ENCODE results near the gene CENPK. TPM values are rescaled to one million over a fixed set of nuclear protein-coding genes. Genes with fewer than 3 reads are reported as not detected.

CENPK gene
- total RNA-seq, 1 donor from 2014 or later, result 7.0 TPM

- H3K27me3 Mint-ChIP-seq (ENCODE audit: low read depth, unreplicated experiment), result no peaks in the 10 kb centered on the region
- TF ChIP-seq EZH2 (IDR thresholded peaks at IDR 0.05; ENCODE audit: insufficient read depth, low read length) (no peak), CTCF (IDR thresholded peaks at IDR 0.05; ENCODE audit: insufficient read depth, low read depth, low read length) (no peak)
- Histone ChIP-seq H3K36me3 (ENCODE audit: insufficient read depth, low read length) (no peaks in the 10 kb centered on the region), H3K4me3 (ENCODE audit: insufficient read depth, low read depth, low read length) (no peak overlapping the region), H3K9me3 (ENCODE audit: insufficient read depth, low read depth, low read length) (no peaks in the 10 kb centered on the region), H3K79me2 (ENCODE audit: insufficient read depth, low read length) (no peaks in the 10 kb centered on the region), H4K20me1 (ENCODE audit: insufficient read depth, low read length) (no peaks in the 10 kb centered on the region), H3K27ac (ENCODE audit: low read depth, low read length) (no peak overlapping the region), H3K27me3 (ENCODE audit: insufficient read depth, low read length) (no peaks in the 10 kb centered on the region), H3K4me2 (ENCODE audit: low read length) (no peak overlapping the region), H2AFZ (ENCODE audit: low read depth, low read length) (no peak overlapping the region), H3K9ac (ENCODE audit: low read length) (no peak overlapping the region), H3K4me1 (ENCODE audit: insufficient read depth, low read length) (no peaks in the 10 kb centered on the region)
- H3K4me3 Mint-ChIP-seq (ENCODE audit: unreplicated experiment), result no peak overlapping the region
- FAIRE-seq (no peak), DNase-seq (ENCODE audit: low read depth) (no peak)
- no peaks in the 10 kb centered on the region for H3K4me1 Mint-ChIP-seq (ENCODE audit: low read depth, unreplicated experiment)
- no peak overlapping the region for H3K27ac Mint-ChIP-seq (ENCODE audit: unreplicated experiment)
- H3K36me3 Mint-ChIP-seq (ENCODE audit: low read depth, unreplicated experiment), result no peaks in the 10 kb centered on the region
- no peaks in the 10 kb centered on the region for H3K9me3 Mint-ChIP-seq (ENCODE audit: unreplicated experiment)
Observed at GRCh38 chr5:65525726-65526125, 37.2 kb downstream of the CENPK start.

- no peak overlapping the region for H3K4me3 ChIP-seq (ENCODE audit: insufficient read depth, low read depth, low read length)
- H2AFZ ChIP-seq (ENCODE audit: low read depth, low read length), result no peak overlapping the region
- H3K79me2 ChIP-seq (ENCODE audit: insufficient read depth, low read length), result no peaks in the 10 kb centered on the region
- Mint-ChIP-seq H3K4me3 (ENCODE audit: unreplicated experiment) (no peak overlapping the region), H3K36me3 (ENCODE audit: low read depth, unreplicated experiment) (no peaks in the 10 kb centered on the region), H3K4me1 (ENCODE audit: low read depth, unreplicated experiment) (no peaks in the 10 kb centered on the region), H3K9me3 (ENCODE audit: unreplicated experiment) (no peaks in the 10 kb centered on the region), H3K27ac (ENCODE audit: unreplicated experiment) (no peak overlapping the region), H3K27me3 (ENCODE audit: low read depth, unreplicated experiment) (no peaks in the 10 kb centered on the region)
- no peak for TF ChIP-seq EZH2 (IDR thresholded peaks at IDR 0.05; ENCODE audit: insufficient read depth, low read length)
- TF ChIP-seq CTCF (IDR thresholded peaks at IDR 0.05; ENCODE audit: insufficient read depth, low read depth, low read length), result no peak
- no peak overlapping the region for H3K9ac ChIP-seq (ENCODE audit: low read length)
- FAIRE-seq (no peak), DNase-seq (ENCODE audit: low read depth) (peak; percentile 13)
- no peaks in the 10 kb centered on the region for H3K27me3 ChIP-seq (ENCODE audit: insufficient read depth, low read length)
- H3K9me3 ChIP-seq (ENCODE audit: insufficient read depth, low read depth, low read length), result no peaks in the 10 kb centered on the region
- H3K36me3 ChIP-seq (ENCODE audit: insufficient read depth, low read length), result no peaks in the 10 kb centered on the region
- H3K4me1 ChIP-seq (ENCODE audit: insufficient read depth, low read length), result no peaks in the 10 kb centered on the region
- H4K20me1 ChIP-seq (ENCODE audit: insufficient read depth, low read length), result no peaks in the 10 kb centered on the region
- H3K27ac ChIP-seq (ENCODE audit: low read depth, low read length), result no peak overlapping the region
- no peak overlapping the region for H3K4me2 ChIP-seq (ENCODE audit: low read length)
Observed at GRCh38 chr5:65512170-65512937, 50.6 kb downstream of the CENPK start.

GRCh38 chr5:65508978-65509377 lies 54.0 kb downstream of the CENPK start:
- Histone ChIP-seq H3K27me3 (ENCODE audit: insufficient read depth, low read length) (no peaks in the 10 kb centered on the region), H3K9me3 (ENCODE audit: insufficient read depth, low read depth, low read length) (no peaks in the 10 kb centered on the region), H3K79me2 (ENCODE audit: insufficient read depth, low read length) (no peaks in the 10 kb centered on the region), H3K4me2 (ENCODE audit: low read length) (no peak overlapping the region), H2AFZ (ENCODE audit: low read depth, low read length) (no peak overlapping the region), H3K27ac (ENCODE audit: low read depth, low read length) (no peak overlapping the region), H3K9ac (ENCODE audit: low read length) (no peak overlapping the region), H3K4me1 (ENCODE audit: insufficient read depth, low read length) (no peaks in the 10 kb centered on the region), H4K20me1 (ENCODE audit: insufficient read depth, low read length) (no peaks in the 10 kb centered on the region), H3K36me3 (ENCODE audit: insufficient read depth, low read length) (no peaks in the 10 kb centered on the region), H3K4me3 (ENCODE audit: insufficient read depth, low read depth, low read length) (no peak overlapping the region)
- H3K9me3 Mint-ChIP-seq (ENCODE audit: unreplicated experiment), result no peaks in the 10 kb centered on the region
- no peak for TF ChIP-seq EZH2 (IDR thresholded peaks at IDR 0.05; ENCODE audit: insufficient read depth, low read length)
- no peak for TF ChIP-seq CTCF (IDR thresholded peaks at IDR 0.05; ENCODE audit: insufficient read depth, low read depth, low read length)
- H3K36me3 Mint-ChIP-seq (ENCODE audit: low read depth, unreplicated experiment), result no peaks in the 10 kb centered on the region
- peak; percentile 14 for DNase-seq (ENCODE audit: low read depth)
- no peaks in the 10 kb centered on the region for H3K4me1 Mint-ChIP-seq (ENCODE audit: low read depth, unreplicated experiment)
- H3K27ac Mint-ChIP-seq (ENCODE audit: unreplicated experiment), result no peak overlapping the region
- no peaks in the 10 kb centered on the region for H3K27me3 Mint-ChIP-seq (ENCODE audit: low read depth, unreplicated experiment)
- no peak overlapping the region for H3K4me3 Mint-ChIP-seq (ENCODE audit: unreplicated experiment)
- FAIRE-seq, result no peak
